OCI-LY7 (cell line): ENCODE measurements around the gene ACSL3.

ENCODE experiments used
- CTCF ChIP-seq: fragments of 200-600 bp; sonication (generic); conservative IDR thresholded peaks from 2 replicates; pipeline ENCODE4 v1.5.1; 2014; ENCODE audit warnings: mild to moderate bottlenecking, antibody characterized with exemption, low read length, moderate library complexity, mixed read lengths
- EZH2phosphoT487 ChIP-seq: fragments of 200-600 bp; sonication (generic); IDR thresholded peaks from 2 replicates; pipeline ENCODE4 v1.6.1; 2018; ENCODE audit warnings: low read depth, borderline replicate concordance, mild to moderate bottlenecking, mixed run types, antibody characterized with exemption, low read length, moderate library complexity, mixed read lengths

- no peak for TF ChIP-seq CTCF
- TF ChIP-seq EZH2phosphoT487 = no peak
Observed at GRCh38 chr2:222946700-222947287, 86.0 kb downstream of the ACSL3 start.
